Neural progenitor cell (in vitro differentiated cells): ENCODE results near the gene C12orf42. TPM values are rescaled to one million over a fixed set of nuclear protein-coding genes. Genes with fewer than 3 reads are reported as not detected.

Experiments
- DNase-seq: peaks from one replicate; pipeline ENCODE4 v3.0.0-alpha.2; 2016; ENCODE audit warnings: low spot score
- H2AFZ ChIP-seq: fragments of 200-600 bp; sonication (generic); replicated peaks from 2 replicates; pipeline ENCODE4 v1.6.1; 2016; ENCODE audit warnings: antibody characterized with exemption
- H3F3A ChIP-seq: fragments of 200-600 bp; sonication (generic); 2 replicates; pipeline ENCODE4 v1.6.1; 2016; ENCODE audit warnings: antibody characterized with exemption, low read depth
- H3K27ac ChIP-seq: fragments of 200-600 bp; sonication (generic); 2 replicates; pipeline ENCODE4 v1.5.1; 2016; ENCODE audit warnings: mild to moderate bottlenecking
- H3K27me3 ChIP-seq: fragments of 200-600 bp; sonication (generic); 2 replicates; pipeline ENCODE4 v1.6.1; 2016; ENCODE audit warnings: mild to moderate bottlenecking, moderate library complexity
- H3K36me3 ChIP-seq: fragments of 200-600 bp; sonication (generic); 2 replicates; pipeline ENCODE4 v1.5.1; 2016
- H3K4me1 ChIP-seq: fragments of 200-600 bp; sonication (generic); 2 replicates; pipeline ENCODE4 v1.6.1; 2016; ENCODE audit warnings: mixed run types
- H3K4me2 ChIP-seq: fragments of 200-600 bp; sonication (generic); 2 replicates; pipeline ENCODE4 v1.6.1; 2016
- H3K4me3 ChIP-seq: fragments of 200-600 bp; sonication (generic); 2 replicates; pipeline ENCODE4 v1.5.1; 2016
- H3K79me2 ChIP-seq: fragments of 200-600 bp; sonication (generic); 2 replicates; pipeline ENCODE4 v1.6.1; 2016; ENCODE audit warnings: low read depth
- H3K9ac ChIP-seq: fragments of 200-600 bp; sonication (generic); 2 replicates; pipeline ENCODE4 v1.6.1; 2016
- H3K9me3 ChIP-seq: fragments of 200-600 bp; sonication (generic); 2 replicates; pipeline ENCODE4 v1.5.1; 2016; ENCODE audit warnings: low read depth
- H4K20me1 ChIP-seq: fragments of 200-600 bp; sonication (generic); 2 replicates; pipeline ENCODE4 v1.6.1; 2016; ENCODE audit warnings: low read depth
- H3K27ac Mint-ChIP-seq: 3 replicates; pipeline ENCODE4 v1.8.0; 2021; ENCODE audit warnings: mixed read lengths
- H3K27me3 Mint-ChIP-seq: 2 replicates; pipeline ENCODE4 v1.8.0; 2022; ENCODE audit warnings: low read depth, mild to moderate bottlenecking, inconsistent platforms, moderate library complexity, mixed read lengths; ENCODE audit not compliant: insufficient read depth
- H3K36me3 Mint-ChIP-seq: 3 replicates; pipeline ENCODE4 v1.8.0; 2021; ENCODE audit warnings: mixed read lengths
- H3K4me1 Mint-ChIP-seq: 3 replicates; pipeline ENCODE4 v1.8.0; 2021; ENCODE audit warnings: mixed read lengths
- H3K4me3 Mint-ChIP-seq: 3 replicates; pipeline ENCODE4 v1.8.0; 2021; ENCODE audit warnings: mild to moderate bottlenecking, moderate library complexity, mixed read lengths
- H3K9me3 Mint-ChIP-seq: 3 replicates; pipeline ENCODE4 v1.8.0; 2020; ENCODE audit warnings: mixed read lengths
- EZH2 ChIP-seq: fragments of 200-600 bp; sonication (generic); IDR thresholded peaks from 2 replicates; pipeline ENCODE4 v1.6.1; 2017; ENCODE audit warnings: antibody characterized with exemption, mild to moderate bottlenecking, moderate library complexity
- EZH2phosphoT487 ChIP-seq: fragments of 200-600 bp; sonication (generic); IDR thresholded peaks from 2 replicates; pipeline ENCODE4 v1.6.1; 2017; ENCODE audit warnings: antibody characterized with exemption
- total RNA-seq: library from RNA; depleted of rRNA; stranded (reverse); fragments of >200 nt; gene quantifications from 2 replicates; pipeline ENCODE4 v1.2.3, GENCODE V29; 2015; ENCODE audit warnings: low replicate concordance
- TF ChIP-seq, protein P1 (sequence below): fragments of 200-600 bp; sonication (generic); IDR thresholded peaks from 2 replicates; pipeline ENCODE4 v1.5.1; 2017; ENCODE audit warnings: antibody characterized with exemption, mild to moderate bottlenecking

The C12orf42 gene
- total RNA-seq, 1 donor from 2014 or later, result 1.1 TPM

DNA sequence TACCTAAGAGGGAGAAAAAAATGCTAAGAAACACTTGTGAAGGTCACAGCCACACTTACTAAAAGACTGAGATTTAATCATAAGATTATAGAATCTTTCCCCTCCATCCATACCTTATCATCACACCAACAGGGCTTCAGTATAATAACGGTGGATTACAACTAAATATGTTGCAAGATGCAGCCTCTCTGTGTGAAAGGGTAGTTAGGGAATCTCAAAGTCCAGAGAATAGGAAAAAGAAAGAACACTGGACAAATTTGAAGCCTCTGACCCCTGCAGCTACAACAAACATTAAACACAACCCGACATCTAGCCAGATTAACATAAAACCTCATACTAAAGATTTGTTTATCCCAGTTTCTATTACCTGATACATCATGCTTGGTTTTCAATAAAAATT lies 181.0 kb downstream of the C12orf42 start:
- Mint-ChIP-seq H3K4me1 (no peaks in the 10 kb centered on the region), H3K36me3 (no peaks in the 10 kb centered on the region), H3K27ac (no peak overlapping the region), H3K4me3 (no peak overlapping the region), H3K27me3 (peaks cover 8% of the 10 kb centered on the region), H3K9me3 (peaks cover 11% of the 10 kb centered on the region)
- no peaks in the 10 kb centered on the region for H3K27me3 ChIP-seq
- H2AFZ ChIP-seq, result no peak overlapping the region
- no peak overlapping the region for H3K4me3 ChIP-seq
- H3K4me1 ChIP-seq, result no peaks in the 10 kb centered on the region
- DNase-seq, result no peak
- no peaks in the 10 kb centered on the region for H3K79me2 ChIP-seq
- H3K36me3 ChIP-seq, result no peaks in the 10 kb centered on the region
- no peaks in the 10 kb centered on the region for H4K20me1 ChIP-seq
- no peaks in the 10 kb centered on the region for H3F3A ChIP-seq
- H3K9me3 ChIP-seq, result no peaks in the 10 kb centered on the region
- no peak overlapping the region for H3K9ac ChIP-seq
- H3K4me2 ChIP-seq, result no peak overlapping the region
- TF ChIP-seq EZH2 (no peak), EZH2phosphoT487 (no peak)
- TF ChIP-seq, protein P1, sequence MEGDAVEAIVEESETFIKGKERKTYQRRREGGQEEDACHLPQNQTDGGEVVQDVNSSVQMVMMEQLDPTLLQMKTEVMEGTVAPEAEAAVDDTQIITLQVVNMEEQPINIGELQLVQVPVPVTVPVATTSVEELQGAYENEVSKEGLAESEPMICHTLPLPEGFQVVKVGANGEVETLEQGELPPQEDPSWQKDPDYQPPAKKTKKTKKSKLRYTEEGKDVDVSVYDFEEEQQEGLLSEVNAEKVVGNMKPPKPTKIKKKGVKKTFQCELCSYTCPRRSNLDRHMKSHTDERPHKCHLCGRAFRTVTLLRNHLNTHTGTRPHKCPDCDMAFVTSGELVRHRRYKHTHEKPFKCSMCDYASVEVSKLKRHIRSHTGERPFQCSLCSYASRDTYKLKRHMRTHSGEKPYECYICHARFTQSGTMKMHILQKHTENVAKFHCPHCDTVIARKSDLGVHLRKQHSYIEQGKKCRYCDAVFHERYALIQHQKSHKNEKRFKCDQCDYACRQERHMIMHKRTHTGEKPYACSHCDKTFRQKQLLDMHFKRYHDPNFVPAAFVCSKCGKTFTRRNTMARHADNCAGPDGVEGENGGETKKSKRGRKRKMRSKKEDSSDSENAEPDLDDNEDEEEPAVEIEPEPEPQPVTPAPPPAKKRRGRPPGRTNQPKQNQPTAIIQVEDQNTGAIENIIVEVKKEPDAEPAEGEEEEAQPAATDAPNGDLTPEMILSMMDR, result no peak
- H3K27ac ChIP-seq, result no peak overlapping the region

DNA sequence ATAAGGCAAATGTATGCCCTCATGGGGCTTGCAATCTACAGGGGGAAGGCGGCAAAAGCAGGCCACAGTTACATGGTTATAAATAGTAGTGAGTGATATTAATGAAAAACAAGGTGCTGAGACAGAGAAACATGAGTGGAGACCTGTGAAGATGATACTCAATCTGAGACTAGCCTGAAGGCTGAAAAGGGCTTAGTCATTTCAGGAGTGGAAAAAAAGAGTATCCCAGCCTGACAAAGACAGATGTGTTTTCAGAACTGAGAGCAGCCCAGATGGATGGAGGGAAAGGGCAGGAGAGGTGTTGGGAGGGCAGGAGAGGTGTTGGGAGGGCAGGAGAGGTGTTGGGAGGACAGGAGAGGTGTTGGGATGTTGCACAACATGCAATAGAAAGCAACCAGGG lies 181.9 kb downstream of the C12orf42 start:
- H3K4me2 ChIP-seq, result no peak overlapping the region
- H2AFZ ChIP-seq, result no peak overlapping the region
- H3K9me3 Mint-ChIP-seq, result peaks cover 11% of the 10 kb centered on the region
- H3K4me1 ChIP-seq, result no peaks in the 10 kb centered on the region
- no peaks in the 10 kb centered on the region for H3K9me3 ChIP-seq
- TF ChIP-seq, protein P1, result no peak
- TF ChIP-seq EZH2, result no peak
- TF ChIP-seq EZH2phosphoT487, result no peak
- no peak for DNase-seq
- H3K27ac ChIP-seq, result no peak overlapping the region
- no peak overlapping the region for H3K9ac ChIP-seq
- H3K4me3 Mint-ChIP-seq, result no peak overlapping the region
- H3K79me2 ChIP-seq, result no peaks in the 10 kb centered on the region
- H4K20me1 ChIP-seq, result no peaks in the 10 kb centered on the region
- peaks cover 8% of the 10 kb centered on the region for H3K27me3 Mint-ChIP-seq
- H3K4me3 ChIP-seq, result no peak overlapping the region
- no peaks in the 10 kb centered on the region for H3K27me3 ChIP-seq
- H3K36me3 ChIP-seq, result no peaks in the 10 kb centered on the region
- no peaks in the 10 kb centered on the region for H3K36me3 Mint-ChIP-seq
- no peak overlapping the region for H3K27ac Mint-ChIP-seq
- H3F3A ChIP-seq, result no peaks in the 10 kb centered on the region
- no peaks in the 10 kb centered on the region for H3K4me1 Mint-ChIP-seq

- H3K27ac Mint-ChIP-seq, result no peak overlapping the region
- Histone ChIP-seq H3K27me3 (no peaks in the 10 kb centered on the region), H3F3A (no peaks in the 10 kb centered on the region), H3K9me3 (no peaks in the 10 kb centered on the region), H3K79me2 (no peaks in the 10 kb centered on the region), H3K36me3 (no peaks in the 10 kb centered on the region), H3K27ac (no peak overlapping the region), H3K4me2 (no peak overlapping the region), H3K4me1 (no peaks in the 10 kb centered on the region), H3K9ac (no peak overlapping the region), H2AFZ (no peak overlapping the region), H3K4me3 (no peak overlapping the region), H4K20me1 (no peaks in the 10 kb centered on the region)
- no peak for TF ChIP-seq EZH2phosphoT487
- TF ChIP-seq, protein P1, result no peak
- TF ChIP-seq EZH2, result no peak
- H3K4me3 Mint-ChIP-seq, result no peak overlapping the region
- no peak for DNase-seq
- H3K4me1 Mint-ChIP-seq, result no peaks in the 10 kb centered on the region
- peaks cover 8% of the 10 kb centered on the region for H3K27me3 Mint-ChIP-seq
- no peaks in the 10 kb centered on the region for H3K36me3 Mint-ChIP-seq
- peaks cover 11% of the 10 kb centered on the region for H3K9me3 Mint-ChIP-seq
Measured at GRCh38 chr12:103312742-103313354, 182.9 kb downstream of the C12orf42 start.
